ENCODE results near the gene MEF2B.

GRCh38 chr19:19115954-19116353 lies 54.1 kb downstream of the MEF2B start:
- TF ChIP-seq CTCF (IDR thresholded peaks at IDR 0.05; ENCODE audit: insufficient read depth, low read length, poor library complexity, severe bottlenecking) (peak; percentile 77), EZH2phosphoT487 (conservative IDR thresholded peaks at IDR 0.05; ENCODE audit: low read length) (no peak)

All from SU-DHL-6 (cell line).